HG03520 (cell line): ENCODE measurements around the gene ZMYM1.
"Not testable (repeated sequence)": the region's sequence is repeated elsewhere in the genome, so short reads cannot be mapped to it uniquely, and the experiment has no call there.

ENCODE experiments used
- ATAC-seq: cut with Tn5 transposase; IDR thresholded peaks from one replicate; pipeline ENCODE4 v1.9.1; 2021; ENCODE audit warnings: mild to moderate bottlenecking, moderate library complexity; ENCODE audit not compliant: unreplicated experiment

ZMYM1 gene

DNA sequence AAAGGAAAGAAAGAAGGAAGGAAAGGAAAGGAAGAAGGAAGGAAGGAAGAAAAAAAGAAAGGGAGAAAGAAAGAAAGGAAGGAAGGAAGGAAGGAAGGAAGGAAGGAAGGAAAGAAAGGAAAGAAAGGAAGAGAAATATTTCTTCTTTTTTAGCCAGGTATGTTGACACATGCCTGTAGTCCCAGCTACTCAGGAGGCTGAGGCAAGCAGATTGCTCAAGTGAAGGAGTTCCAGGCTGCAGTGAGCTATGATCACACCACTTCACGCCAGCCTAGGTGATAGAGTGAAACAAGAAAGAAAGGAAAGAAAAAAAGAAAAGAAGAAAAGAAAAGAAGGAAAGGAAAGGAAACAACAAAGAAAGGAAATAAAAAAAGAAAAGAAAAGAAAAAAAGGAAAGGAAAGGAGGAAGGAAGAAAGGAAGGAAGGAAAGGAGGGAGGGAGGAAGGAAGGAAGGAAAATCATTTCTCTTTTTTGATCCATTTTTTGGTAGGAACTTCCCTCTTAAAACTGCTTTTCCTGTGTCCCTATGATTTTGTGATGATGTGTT lies 5.8 kb upstream of the ZMYM1 start:
- ATAC-seq: no peak

DNA sequence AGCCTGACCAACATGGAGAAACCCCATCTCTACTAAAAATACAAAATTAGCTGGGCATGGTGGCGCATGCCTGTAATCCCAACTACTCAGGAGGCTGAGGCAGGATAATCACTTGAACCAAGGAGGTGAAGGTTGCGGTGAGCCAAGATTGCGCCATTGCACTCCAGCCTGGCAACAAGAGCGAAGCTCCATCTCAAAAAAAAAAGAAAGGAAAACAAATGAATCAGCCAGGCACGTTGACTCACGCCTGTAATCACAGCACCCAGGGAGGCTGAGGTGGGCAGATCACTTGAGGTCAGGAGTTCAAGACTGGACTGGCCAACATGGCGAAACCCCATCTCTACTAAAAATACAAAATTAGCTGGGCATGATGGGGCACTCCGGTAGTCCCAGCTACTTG lies 2.8 kb upstream of the ZMYM1 start:
- not testable (repeated sequence) for ATAC-seq

DNA sequence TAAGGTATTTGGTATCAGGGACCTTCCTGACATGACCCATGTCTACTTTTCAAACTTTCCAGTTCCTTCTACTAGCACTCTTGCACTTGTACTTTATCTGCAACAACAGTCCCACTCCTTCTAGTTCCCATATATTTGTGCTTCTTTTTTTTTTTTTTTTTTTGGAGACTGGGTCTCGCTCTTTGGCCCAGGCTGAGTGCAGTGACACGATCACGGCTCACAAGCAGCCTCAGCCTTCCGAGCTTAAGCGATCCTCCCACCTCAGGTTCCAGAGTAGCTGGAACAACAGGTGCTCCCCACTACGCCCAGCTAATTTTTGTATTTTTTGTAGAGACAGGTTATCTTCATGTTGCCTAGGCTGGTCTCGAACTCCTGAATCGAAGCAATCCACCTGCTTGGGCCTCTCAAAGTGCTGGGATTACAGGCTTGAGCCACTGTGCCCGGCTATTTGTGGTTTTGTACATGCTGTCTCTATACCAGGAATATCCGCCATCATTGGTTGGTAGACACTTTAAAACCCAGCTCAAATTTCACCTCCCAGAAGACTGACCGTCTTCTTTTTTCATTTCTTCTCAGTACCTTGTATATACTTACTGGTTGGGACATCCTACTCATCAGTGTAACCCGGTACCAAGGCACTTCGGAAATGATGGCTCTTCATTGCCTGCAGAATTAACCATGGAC lies 1.1 kb downstream of the ZMYM1 start:
- ATAC-seq: no peak

GRCh38 chr1:35085421-35085820 lies 6.2 kb downstream of the ZMYM1 start:
- no peak for ATAC-seq

DNA sequence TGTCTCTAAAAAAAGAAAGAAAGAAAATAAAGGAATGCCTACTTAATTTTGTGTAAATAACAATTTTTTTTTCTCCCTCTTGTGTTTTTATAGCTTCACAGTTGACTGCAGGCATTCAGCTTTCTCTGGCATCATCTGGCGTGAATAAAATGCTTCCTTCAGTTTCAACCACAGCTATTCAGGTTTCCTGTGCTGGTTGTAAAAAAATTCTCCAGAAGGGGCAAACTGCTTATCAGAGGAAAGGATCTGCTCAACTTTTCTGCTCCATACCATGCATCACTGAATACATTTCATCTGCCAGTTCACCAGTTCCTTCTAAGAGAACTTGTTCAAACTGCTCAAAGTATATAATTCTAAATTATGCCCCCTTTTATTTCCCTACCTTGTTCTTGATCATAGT lies 18.0 kb downstream of the ZMYM1 start:
- ATAC-seq: no peak

DNA sequence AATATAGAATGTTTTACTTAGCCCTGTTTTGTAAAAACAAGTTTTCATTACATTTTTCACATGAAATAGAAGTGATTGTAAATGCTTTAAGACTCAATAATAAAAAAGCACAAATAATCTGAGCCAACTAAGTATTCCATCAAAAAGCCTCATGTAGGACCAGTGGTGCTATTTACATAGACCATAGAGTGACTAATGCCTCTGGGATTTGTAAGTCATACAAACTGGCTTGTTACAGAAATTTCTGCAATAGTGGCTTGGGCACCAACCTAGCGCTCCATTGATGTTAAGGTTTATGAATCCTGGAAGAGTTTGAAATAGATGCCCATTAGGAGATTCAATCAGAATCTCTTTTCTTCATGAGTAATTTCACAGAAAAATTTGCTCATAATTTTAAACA lies 31.9 kb downstream of the ZMYM1 start:
- no peak for ATAC-seq

DNA sequence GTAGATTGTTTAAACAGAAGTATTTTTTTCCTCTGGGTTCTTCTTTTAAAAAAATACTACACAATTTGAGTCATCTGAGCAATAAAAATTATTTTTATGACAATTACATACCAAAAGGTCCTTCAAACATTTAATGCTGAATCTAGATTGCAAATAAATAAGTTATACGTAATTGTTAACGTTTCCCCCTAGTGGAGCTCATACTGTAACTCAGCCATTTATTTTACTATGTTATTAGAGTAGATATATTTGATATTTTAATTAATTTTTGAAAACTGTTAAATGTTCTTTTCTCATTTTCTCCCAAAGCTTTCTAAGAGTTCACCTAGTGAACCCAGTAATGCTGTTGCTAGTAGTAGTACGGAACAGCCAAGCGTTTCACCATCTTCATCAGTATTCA lies 33.5 kb downstream of the ZMYM1 start:
- ATAC-seq: no peak

GRCh38 chr1:35115459-35116383 lies 36.5 kb downstream of the ZMYM1 start:
- no peak for ATAC-seq

- ATAC-seq: no peak
Observed at GRCh38 chr1:35120458-35121133, 41.4 kb downstream of the ZMYM1 start.

- no peak for ATAC-seq
Observed at GRCh38 chr1:35122311-35122710, 43.1 kb downstream of the ZMYM1 start.

- ATAC-seq: no peak
Observed at GRCh38 chr1:35126546-35126945, 47.4 kb downstream of the ZMYM1 start.

GRCh38 chr1:35129080-35129479 lies 49.9 kb downstream of the ZMYM1 start:
- no peak for ATAC-seq

- no peak for ATAC-seq
Observed at GRCh38 chr1:35136780-35137179, 57.6 kb downstream of the ZMYM1 start.

GRCh38 chr1:35137590-35137989 lies 58.4 kb downstream of the ZMYM1 start:
- ATAC-seq: not testable (repeated sequence)

- ATAC-seq: not testable (repeated sequence)
Observed at GRCh38 chr1:35142294-35142693, 63.1 kb downstream of the ZMYM1 start.

- not testable (repeated sequence) for ATAC-seq
Observed at GRCh38 chr1:35142728-35143127, 63.5 kb downstream of the ZMYM1 start.

DNA sequence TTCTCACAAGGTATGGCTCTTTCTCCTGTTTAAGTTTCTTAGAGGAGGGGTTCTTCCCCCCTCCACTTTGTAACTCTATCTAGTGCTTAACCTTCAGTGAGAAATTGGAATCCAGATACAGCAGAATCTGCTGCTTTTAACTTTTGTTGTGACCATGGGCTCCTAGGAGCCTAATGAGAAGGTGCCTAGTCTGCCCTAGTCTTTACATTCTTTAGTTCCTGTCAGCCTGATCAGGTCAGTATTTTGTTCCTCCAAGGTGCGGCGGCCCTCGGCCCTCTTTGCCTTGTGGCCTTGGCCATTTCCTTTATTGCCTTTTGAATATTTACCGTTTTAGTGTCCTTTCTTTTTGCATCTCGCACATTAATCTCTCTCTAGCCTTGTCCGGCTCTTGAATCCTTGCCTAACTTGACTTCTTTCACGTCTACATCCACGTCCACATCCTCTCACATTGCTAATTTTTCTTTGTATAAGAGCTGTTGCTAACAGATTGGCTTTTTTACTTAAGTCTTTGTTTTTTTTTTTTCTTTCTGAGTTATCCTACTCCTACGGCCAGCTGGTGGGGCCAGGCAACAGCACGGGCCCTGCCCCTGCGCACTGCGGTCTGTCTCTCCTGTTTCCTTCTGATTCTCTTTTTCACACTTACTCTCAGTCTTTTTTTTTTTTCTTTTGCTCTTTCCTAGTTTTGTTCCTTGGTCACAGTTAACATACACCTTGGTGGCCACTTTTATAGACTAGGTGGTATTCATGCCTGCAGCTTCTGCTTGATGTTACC lies 64.7 kb downstream of the ZMYM1 start:
- no peak for ATAC-seq

DNA sequence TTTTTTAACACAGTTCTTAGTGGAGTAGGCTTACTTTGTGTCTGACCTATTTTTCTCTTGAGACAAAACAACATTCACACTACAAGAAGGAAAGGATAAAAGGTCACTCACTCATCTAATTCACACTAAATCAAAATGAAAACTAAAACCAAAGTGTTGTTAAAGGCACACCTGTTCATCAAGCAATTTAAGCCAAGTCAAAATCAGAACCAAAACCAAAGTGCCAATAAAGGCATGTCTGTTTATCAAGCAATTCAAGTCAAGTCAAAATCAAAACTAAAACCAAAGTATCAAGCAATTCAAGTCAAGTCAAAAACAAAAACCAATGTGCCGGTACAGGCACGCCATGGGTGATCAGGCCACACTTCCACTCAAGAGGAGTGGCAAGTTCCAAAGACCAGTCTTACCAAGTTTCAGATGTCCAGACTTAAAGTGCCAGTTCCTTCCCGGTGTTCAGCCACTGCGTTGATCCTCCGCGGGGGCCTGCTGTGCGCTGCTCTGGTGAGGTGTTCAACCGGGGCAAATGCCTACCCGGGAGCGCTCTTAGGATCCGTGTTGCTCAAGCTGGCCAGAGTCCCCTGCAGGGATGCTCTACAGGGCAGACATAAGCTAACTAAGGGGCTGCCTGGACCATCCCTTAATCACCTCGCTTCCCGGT lies 66.8 kb downstream of the ZMYM1 start:
- ATAC-seq: not testable (repeated sequence)

GRCh38 chr1:35151220-35151619 lies 72.0 kb downstream of the ZMYM1 start:
- no peak for ATAC-seq

GRCh38 chr1:35164893-35165292 lies 85.7 kb downstream of the ZMYM1 start:
- no peak for ATAC-seq
